Lower leg skin (tissue), 4 donors: Measurements from ENCODE around the gene PSD4. TPM values are rescaled to one million over a fixed set of nuclear protein-coding genes. Genes with fewer than 3 reads are reported as not detected.

Source experiments
- DNase-seq, 2 donors: peaks; one replicate each; pipeline ENCODE4 v3.0.0-alpha.2; 2019; ENCODE audit warnings: low spot score in 2 of 2
- H3K4me3 ChIP-seq: fragments of 200-600 bp; sonication (generic); 2 replicates; pipeline ENCODE4 v1.5.1; 2017; ENCODE audit warnings: mild to moderate bottlenecking, low read depth; ENCODE audit not compliant: poor library complexity, severe bottlenecking
- POLR2A ChIP-seq, 2 donors: fragments of 450-650 bp; IDR thresholded peaks; one replicate each; pipeline ENCODE4 v1.6.1; 2016 to 2017; ENCODE audit warnings: antibody characterized with exemption in 2 of 2, mild to moderate bottlenecking in 1 of 2, moderate library complexity in 1 of 2
- WGBS, 2 donors: methylation state at CpG; one replicate each; pipeline ENCODE4 v1.1.5; 2018; 5-methylcytosine and 5-hydroxymethylcytosine counted together
- intact Hi-C: fragments of 100-400 bp; cut with DNase I; formaldehyde crosslinking; loops from one replicate; pipeline ENCODE4 v1.15.0; 2023; ENCODE audit warnings: low total_unique reads
- total RNA-seq, 4 donors: library from RNA; depleted of rRNA; stranded (reverse); fragments of >200 nt; gene quantifications; one replicate each; pipeline ENCODE4 v1.1.0, GENCODE V29; 2016
- TF ChIP-seq, protein P1 (sequence below), 3 donors: fragments of 450-650 bp; IDR thresholded peaks; one replicate each; pipeline ENCODE4 v1.5.1; 2016; ENCODE audit warnings: antibody characterized with exemption in 3 of 3, mild to moderate bottlenecking in 3 of 3, moderate library complexity in 2 of 3

PSD4 gene
- total RNA-seq, 4 donors from 2014 or later: 58.1 to 99.2 (median 87.6) TPM

DNA sequence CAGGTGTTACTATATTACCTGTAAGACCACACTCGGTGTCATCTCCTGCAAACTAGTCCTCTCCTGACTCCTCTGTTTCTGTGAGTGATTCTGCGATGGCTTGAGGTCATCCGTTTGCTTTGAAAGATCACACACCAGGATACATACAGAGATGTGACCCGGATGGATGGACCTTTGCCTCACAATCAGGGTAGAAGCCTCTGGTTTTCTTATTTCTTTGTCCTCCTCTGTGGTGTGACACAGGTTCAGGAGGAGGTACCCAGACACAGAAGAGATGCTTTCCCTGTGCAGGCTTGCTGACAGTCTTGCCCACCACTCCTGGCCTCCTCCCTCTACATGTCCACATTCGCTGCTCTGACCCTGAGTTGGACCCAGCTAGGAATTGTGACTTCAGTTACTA is 34.6 kb downstream of the PSD4 start:
- TF ChIP-seq, protein P1, sequence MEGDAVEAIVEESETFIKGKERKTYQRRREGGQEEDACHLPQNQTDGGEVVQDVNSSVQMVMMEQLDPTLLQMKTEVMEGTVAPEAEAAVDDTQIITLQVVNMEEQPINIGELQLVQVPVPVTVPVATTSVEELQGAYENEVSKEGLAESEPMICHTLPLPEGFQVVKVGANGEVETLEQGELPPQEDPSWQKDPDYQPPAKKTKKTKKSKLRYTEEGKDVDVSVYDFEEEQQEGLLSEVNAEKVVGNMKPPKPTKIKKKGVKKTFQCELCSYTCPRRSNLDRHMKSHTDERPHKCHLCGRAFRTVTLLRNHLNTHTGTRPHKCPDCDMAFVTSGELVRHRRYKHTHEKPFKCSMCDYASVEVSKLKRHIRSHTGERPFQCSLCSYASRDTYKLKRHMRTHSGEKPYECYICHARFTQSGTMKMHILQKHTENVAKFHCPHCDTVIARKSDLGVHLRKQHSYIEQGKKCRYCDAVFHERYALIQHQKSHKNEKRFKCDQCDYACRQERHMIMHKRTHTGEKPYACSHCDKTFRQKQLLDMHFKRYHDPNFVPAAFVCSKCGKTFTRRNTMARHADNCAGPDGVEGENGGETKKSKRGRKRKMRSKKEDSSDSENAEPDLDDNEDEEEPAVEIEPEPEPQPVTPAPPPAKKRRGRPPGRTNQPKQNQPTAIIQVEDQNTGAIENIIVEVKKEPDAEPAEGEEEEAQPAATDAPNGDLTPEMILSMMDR (IDR thresholded peaks at IDR 0.05): no peak
- no peak for TF ChIP-seq POLR2A (IDR thresholded peaks at IDR 0.05)
- intact Hi-C loops: no loop called here
- no peak for DNase-seq
- 93 to 95% methylated on average over 5 of the region's 5 CpGs for WGBS, 2 donors
- no peak overlapping the region for H3K4me3 ChIP-seq

DNA sequence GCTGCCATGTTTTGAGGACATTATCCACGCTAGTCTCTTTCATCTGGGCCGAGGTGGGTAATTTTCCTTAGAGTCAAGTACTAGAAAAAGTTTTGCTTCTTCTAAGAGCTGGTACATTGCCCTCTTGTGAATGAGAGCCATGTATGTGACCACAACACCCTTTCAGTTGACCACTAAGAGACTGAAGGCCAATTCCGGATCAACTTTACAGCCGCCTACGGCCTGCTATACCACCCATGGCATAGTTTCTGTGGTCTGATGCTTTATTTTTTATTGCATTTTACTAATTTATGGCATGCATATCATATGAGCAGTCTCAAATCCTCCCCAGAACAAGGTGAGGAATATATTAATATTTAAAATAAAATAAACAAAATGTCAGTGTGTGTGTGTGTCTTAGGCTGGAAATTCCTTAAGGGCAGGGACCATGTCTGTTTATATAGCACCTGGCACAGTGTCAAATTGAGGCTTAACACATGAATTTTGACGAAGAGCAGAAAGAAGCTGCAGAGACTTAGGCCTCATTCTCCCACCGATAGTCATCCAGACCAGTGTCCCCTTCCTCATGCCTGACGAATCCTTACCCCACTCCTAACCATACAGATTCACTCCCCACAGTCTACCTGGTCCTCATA is 35.4 kb downstream of the PSD4 start:
- no peak overlapping the region for H3K4me3 ChIP-seq
- 68% methylated on average over 8 of the region's 8 CpGs for whole genome bisulfite sequencing, 2 donors
- TF ChIP-seq POLR2A (IDR thresholded peaks at IDR 0.05): no peak
- TF ChIP-seq, protein P1 (IDR thresholded peaks at IDR 0.05): no peak
- no peak for DNase-seq
- intact Hi-C loops: no loop called here

DNA sequence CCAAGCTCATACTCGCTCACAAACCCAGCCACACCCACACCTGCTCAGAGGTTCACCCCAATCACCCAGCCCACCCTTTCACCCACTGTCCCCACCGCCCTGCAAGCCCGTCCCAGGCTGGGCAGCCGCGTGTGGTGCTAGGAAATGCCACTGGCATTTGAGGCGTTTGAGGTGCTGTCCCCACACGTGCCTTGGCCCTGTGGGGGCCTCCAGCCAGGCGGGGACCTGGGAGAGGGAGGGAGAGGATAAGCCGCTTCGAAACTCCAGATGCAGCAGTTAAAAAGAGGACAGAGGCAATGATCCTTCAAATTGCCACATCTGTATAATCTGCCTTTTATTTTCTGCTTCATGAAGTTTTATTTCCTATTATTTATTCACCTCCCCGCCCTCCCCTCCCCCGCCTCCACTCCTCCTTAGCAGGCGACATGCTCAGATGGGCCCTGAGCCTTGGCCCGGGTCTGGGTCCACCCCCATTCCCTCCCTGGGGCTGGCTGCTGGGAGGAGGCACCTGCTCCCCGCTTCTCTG is 35.9 kb downstream of the PSD4 start:
- no peak for DNase-seq
- H3K4me3 ChIP-seq: no peak overlapping the region
- intact Hi-C loops: no loop called here
- WGBS, 2 donors: 54 to 61% methylated on average over 15 of the region's 15 CpGs
- TF ChIP-seq, protein P1 (IDR thresholded peaks at IDR 0.05): no peak
- TF ChIP-seq POLR2A (IDR thresholded peaks at IDR 0.05): no peak

DNA sequence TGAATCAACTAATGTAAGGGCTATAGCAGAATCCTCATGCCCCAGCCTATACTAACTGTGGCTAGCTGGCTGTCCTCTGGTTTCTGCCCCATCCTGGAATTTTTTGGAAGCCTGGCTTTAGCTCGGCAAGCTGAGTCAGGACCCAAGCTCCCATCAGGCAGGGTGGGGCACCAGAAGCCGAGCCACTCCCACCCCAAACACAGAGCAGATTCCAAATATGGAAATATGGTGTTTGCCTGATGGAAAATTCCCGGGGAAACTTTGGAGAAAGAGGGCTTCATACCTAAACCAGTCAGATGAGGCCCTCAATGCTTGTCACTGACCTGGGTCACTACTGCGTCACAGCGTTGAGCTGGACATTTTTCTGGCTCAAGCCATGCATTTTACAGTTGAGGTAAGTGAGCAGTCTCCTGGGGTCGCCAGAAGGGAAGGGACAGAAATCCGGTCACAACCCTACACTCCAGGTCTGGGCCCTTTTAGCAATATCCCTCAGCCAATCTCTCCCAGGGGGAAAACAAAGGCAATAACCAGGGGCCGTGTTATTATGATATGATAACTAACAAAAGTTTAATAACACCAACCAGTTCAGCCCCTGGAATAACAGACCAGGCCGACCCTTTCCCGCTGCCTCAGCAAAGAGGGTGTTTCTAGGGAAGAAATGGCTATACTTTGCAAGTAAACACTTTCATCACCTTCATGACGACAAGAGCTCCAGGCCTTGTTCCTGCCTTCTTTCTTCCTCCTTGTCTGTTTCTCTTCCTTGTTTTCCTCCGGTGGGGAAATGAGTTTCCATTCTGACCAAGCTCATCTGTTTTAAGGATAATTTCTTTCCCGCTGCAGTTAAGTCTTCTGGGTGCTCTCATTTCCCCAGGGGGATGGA is 37.7 kb downstream of the PSD4 start:
- TF ChIP-seq, protein P1 (IDR thresholded peaks at IDR 0.05): no peak
- TF ChIP-seq POLR2A (IDR thresholded peaks at IDR 0.05): no peak
- peak in 1 of 2 donors; percentile 70 for DNase-seq
- no peak overlapping the region for H3K4me3 ChIP-seq
- intact Hi-C loops: no loop called here
- WGBS, 2 donors: 29 to 42% methylated on average over 13 of the region's 13 CpGs

DNA sequence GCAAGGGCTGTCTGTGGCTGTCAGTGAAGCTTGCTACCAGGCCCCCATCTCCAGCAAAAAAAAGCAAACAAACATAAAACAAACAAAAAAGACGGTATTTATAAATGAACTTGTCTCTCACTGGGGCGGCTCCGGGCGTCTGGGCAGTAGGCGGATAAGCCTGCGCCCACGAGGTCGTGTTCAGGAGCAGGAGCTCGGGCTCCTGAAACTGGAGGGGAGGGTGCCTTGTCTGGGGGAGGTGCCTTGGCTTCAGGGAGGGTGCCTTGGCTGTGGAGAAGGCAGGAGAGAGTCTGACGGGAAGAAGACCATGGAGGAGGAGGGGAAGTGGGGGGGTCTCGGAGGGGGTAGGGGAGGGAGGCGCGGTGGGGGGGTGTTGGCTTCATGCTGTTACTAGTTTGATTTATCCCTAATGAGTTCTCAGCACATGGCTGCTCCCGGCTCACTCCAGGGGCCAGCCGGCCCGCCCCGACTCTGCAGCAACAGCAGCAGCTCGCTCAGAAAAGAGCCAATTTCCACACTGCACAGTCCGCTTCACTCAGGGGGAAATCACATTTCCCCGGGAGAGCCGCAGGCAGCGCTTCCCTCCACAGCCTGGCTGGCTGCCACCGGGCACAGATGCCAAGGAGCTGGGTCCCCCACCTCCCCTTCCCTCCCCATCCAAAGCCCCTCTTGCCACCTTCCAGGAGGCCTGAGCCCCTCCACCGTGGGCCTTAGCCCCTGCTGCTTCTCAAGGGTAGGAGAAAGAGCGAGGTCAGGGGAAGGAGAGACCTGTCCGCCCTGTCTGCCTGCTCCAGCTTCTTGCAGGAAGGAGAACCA is 38.7 kb downstream of the PSD4 start:
- TF ChIP-seq POLR2A (IDR thresholded peaks at IDR 0.05): no peak
- TF ChIP-seq, protein P1 (IDR thresholded peaks at IDR 0.05): no peak
- DNase-seq: peak in 1 of 2 donors; percentile 51
- no peak overlapping the region for H3K4me3 ChIP-seq
- intact Hi-C loops: no loop called here
- 20 to 21% methylated on average over 24 to 25 of the region's 26 CpGs for WGBS, 2 donors
